Panc1 (cell line): Measurements from ENCODE around the gene ENTPD6.

Experiments used
- POLR2AphosphoS5 ChIP-seq: IDR thresholded peaks from 2 replicates; pipeline ENCODE4 v1.6.1; 2012; ENCODE audit warnings: mild to moderate bottlenecking, low read depth, low read length, moderate library complexity
- SIN3A ChIP-seq: IDR thresholded peaks from 2 replicates; pipeline ENCODE4 v1.6.1; 2012; ENCODE audit warnings: low read depth, mild to moderate bottlenecking, low read length, moderate library complexity, borderline replicate concordance; ENCODE audit not compliant: insufficient read depth
- TCF7L2 ChIP-seq: IDR thresholded peaks from 2 replicates; pipeline ENCODE4 v1.6.1; 2011; ENCODE audit warnings: mild to moderate bottlenecking, low read depth, low read length, inconsistent platforms
- TF ChIP-seq, protein P1 (sequence below): fragments of 450-650 bp; IDR thresholded peaks from 2 replicates; pipeline ENCODE4 v1.5.1; 2017; ENCODE audit warnings: mild to moderate bottlenecking
- TF ChIP-seq, protein P2 (sequence below), 2 experiments: IDR thresholded peaks; 2 replicates each; pipeline ENCODE4 v1.6.1; 2011 to 2012; ENCODE audit warnings: low read depth in 2 of 2, control low read depth in 1 of 2, low read length in 1 of 2, mild to moderate bottlenecking in 1 of 2, moderate library complexity in 1 of 2; ENCODE audit not compliant: insufficient read depth in 1 of 2

- TF ChIP-seq, protein P1, sequence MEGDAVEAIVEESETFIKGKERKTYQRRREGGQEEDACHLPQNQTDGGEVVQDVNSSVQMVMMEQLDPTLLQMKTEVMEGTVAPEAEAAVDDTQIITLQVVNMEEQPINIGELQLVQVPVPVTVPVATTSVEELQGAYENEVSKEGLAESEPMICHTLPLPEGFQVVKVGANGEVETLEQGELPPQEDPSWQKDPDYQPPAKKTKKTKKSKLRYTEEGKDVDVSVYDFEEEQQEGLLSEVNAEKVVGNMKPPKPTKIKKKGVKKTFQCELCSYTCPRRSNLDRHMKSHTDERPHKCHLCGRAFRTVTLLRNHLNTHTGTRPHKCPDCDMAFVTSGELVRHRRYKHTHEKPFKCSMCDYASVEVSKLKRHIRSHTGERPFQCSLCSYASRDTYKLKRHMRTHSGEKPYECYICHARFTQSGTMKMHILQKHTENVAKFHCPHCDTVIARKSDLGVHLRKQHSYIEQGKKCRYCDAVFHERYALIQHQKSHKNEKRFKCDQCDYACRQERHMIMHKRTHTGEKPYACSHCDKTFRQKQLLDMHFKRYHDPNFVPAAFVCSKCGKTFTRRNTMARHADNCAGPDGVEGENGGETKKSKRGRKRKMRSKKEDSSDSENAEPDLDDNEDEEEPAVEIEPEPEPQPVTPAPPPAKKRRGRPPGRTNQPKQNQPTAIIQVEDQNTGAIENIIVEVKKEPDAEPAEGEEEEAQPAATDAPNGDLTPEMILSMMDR, result no peak
- TF ChIP-seq POLR2AphosphoS5 (no peak), SIN3A (no peak), TCF7L2 (no peak)
- TF ChIP-seq, protein P2, sequence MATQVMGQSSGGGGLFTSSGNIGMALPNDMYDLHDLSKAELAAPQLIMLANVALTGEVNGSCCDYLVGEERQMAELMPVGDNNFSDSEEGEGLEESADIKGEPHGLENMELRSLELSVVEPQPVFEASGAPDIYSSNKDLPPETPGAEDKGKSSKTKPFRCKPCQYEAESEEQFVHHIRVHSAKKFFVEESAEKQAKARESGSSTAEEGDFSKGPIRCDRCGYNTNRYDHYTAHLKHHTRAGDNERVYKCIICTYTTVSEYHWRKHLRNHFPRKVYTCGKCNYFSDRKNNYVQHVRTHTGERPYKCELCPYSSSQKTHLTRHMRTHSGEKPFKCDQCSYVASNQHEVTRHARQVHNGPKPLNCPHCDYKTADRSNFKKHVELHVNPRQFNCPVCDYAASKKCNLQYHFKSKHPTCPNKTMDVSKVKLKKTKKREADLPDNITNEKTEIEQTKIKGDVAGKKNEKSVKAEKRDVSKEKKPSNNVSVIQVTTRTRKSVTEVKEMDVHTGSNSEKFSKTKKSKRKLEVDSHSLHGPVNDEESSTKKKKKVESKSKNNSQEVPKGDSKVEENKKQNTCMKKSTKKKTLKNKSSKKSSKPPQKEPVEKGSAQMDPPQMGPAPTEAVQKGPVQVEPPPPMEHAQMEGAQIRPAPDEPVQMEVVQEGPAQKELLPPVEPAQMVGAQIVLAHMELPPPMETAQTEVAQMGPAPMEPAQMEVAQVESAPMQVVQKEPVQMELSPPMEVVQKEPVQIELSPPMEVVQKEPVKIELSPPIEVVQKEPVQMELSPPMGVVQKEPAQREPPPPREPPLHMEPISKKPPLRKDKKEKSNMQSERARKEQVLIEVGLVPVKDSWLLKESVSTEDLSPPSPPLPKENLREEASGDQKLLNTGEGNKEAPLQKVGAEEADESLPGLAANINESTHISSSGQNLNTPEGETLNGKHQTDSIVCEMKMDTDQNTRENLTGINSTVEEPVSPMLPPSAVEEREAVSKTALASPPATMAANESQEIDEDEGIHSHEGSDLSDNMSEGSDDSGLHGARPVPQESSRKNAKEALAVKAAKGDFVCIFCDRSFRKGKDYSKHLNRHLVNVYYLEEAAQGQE (IDR thresholded peaks at IDR 0.05; ENCODE audit: insufficient read depth in 1 of 2, low read depth in 2 of 2, low read length in 1 of 2), result no peak
Measured at GRCh38 chr20:25239387-25240370, 44.2 kb downstream of the ENTPD6 start.
